Tibial nerve (tissue), 4 donors: ENCODE measurements around the gene TENM4. TPM values are rescaled to one million over a fixed set of nuclear protein-coding genes. Genes with fewer than 3 reads are reported as not detected.
"Not testable (repeated sequence)": the region's sequence is repeated elsewhere in the genome, so short reads cannot be mapped to it uniquely, and the experiment has no call there.

Experiments used
- DNase-seq, 2 donors: peaks; one replicate each; pipeline ENCODE4 v3.0.0-alpha.2; 2019; ENCODE audit warnings: low spot score in 2 of 2
- H3K27ac ChIP-seq, 4 donors: fragments of 200-600 bp; sonication (generic) in 3 of 4; one replicate each; pipeline ENCODE4 v1.5.1; 2017 to 2019; ENCODE audit warnings: mild to moderate bottlenecking in 1 of 4
- H3K27me3 ChIP-seq, 2 donors: fragments of 200-600 bp; sonication (generic) in 1 of 2; one replicate each; pipeline versions ENCODE4 v1.5.1 to v1.6.0; 2017 to 2019
- H3K36me3 ChIP-seq, 3 donors: fragments of 200-600 bp; sonication (generic); one replicate each; pipeline ENCODE4 v1.5.1; 2018 to 2019
- H3K4me1 ChIP-seq, 4 donors: fragments of 200-600 bp; sonication (generic) in 3 of 4; one replicate each; pipeline ENCODE4 v1.5.1; 2017 to 2019
- H3K4me3 ChIP-seq, 4 donors: fragments of 200-600 bp; sonication (generic) in 3 of 4; one replicate each; pipeline ENCODE4 v1.5.1; 2017 to 2019; ENCODE audit warnings: mild to moderate bottlenecking in 1 of 4, moderate library complexity in 1 of 4
- H3K9me3 ChIP-seq, 4 donors: fragments of 200-600 bp; sonication (generic) in 3 of 4; one replicate each; pipeline ENCODE4 v1.5.1; 2017 to 2019
- CTCF ChIP-seq, 5 experiments: fragments of 200-600 bp in 3 of 5; fragments of 450-650 bp in 2 of 5; sonication (generic) in 3 of 5; IDR thresholded peaks; one replicate each; pipeline ENCODE4 v1.5.1; 2016 to 2019; ENCODE audit warnings: antibody characterized with exemption in 5 of 5, mild to moderate bottlenecking in 3 of 5, moderate library complexity in 2 of 5
- EP300 ChIP-seq, 2 donors: sonication (generic); formaldehyde crosslinking; IDR thresholded peaks; one replicate each; pipeline ENCODE4 v1.6.1; 2017; ENCODE audit warnings: antibody characterized with exemption in 2 of 2, mild to moderate bottlenecking in 1 of 2
- POLR2A ChIP-seq, 2 donors: fragments of 450-650 bp; IDR thresholded peaks; one replicate each; pipeline ENCODE4 v1.6.1; 2017; ENCODE audit warnings: antibody characterized with exemption in 2 of 2, mild to moderate bottlenecking in 2 of 2, moderate library complexity in 2 of 2
- WGBS, 2 donors: methylation state at CpG; one replicate each; pipeline ENCODE4 v1.1.5; 2018; 5-methylcytosine and 5-hydroxymethylcytosine counted together
- total RNA-seq, 4 donors: library from RNA; depleted of rRNA; stranded (reverse); fragments of >200 nt; gene quantifications; one replicate each; pipeline ENCODE4 v1.1.0, GENCODE V29; 2016

Gene TENM4
- total RNA-seq, 4 donors from 2014 or later: 15.3 to 36.3 (median 19.6) TPM

- DNase-seq: no peak
- H3K27me3 ChIP-seq: no peaks in the 10 kb centered on the region
- no peaks in the 10 kb centered on the region for H3K9me3 ChIP-seq
- no peak overlapping the region for H3K27ac ChIP-seq
- TF ChIP-seq POLR2A (IDR thresholded peaks at IDR 0.05): no peak
- no peak for TF ChIP-seq EP300 (IDR thresholded peaks at IDR 0.05)
- no peak for TF ChIP-seq CTCF (IDR thresholded peaks at IDR 0.05)
- H3K36me3 ChIP-seq: no peaks in the 10 kb centered on the region
- H3K4me1 ChIP-seq: no peaks in the 10 kb centered on the region
- H3K4me3 ChIP-seq: no peak overlapping the region
These were observed 797.2 kb downstream of the TENM4 start for GRCh38 chr11:78643676-78644056.

GRCh38 chr11:78642979-78643675 lies 797.7 kb downstream of the TENM4 start:
- H3K4me1 ChIP-seq: no peaks in the 10 kb centered on the region
- H3K27me3 ChIP-seq: no peaks in the 10 kb centered on the region
- no peaks in the 10 kb centered on the region for H3K9me3 ChIP-seq
- WGBS, 2 donors: 56 to 59% methylated on average over 5 of the region's 5 CpGs
- no peak for DNase-seq
- TF ChIP-seq CTCF (IDR thresholded peaks at IDR 0.05): no peak
- TF ChIP-seq POLR2A (IDR thresholded peaks at IDR 0.05): no peak
- TF ChIP-seq EP300 (IDR thresholded peaks at IDR 0.05): no peak
- H3K36me3 ChIP-seq: no peaks in the 10 kb centered on the region
- H3K4me3 ChIP-seq: no peak overlapping the region
- no peak overlapping the region for H3K27ac ChIP-seq

- no peak for DNase-seq
- TF ChIP-seq EP300 (IDR thresholded peaks at IDR 0.05) (no peak), CTCF (IDR thresholded peaks at IDR 0.05) (no peak), POLR2A (IDR thresholded peaks at IDR 0.05) (no peak)
- Histone ChIP-seq H3K36me3 (no peaks in the 10 kb centered on the region), H3K4me3 (no peak overlapping the region), H3K27ac (no peak overlapping the region), H3K4me1 (no peaks in the 10 kb centered on the region), H3K27me3 (no peaks in the 10 kb centered on the region), H3K9me3 (no peaks in the 10 kb centered on the region)
- WGBS, 2 donors: 31 to 44% methylated on average over 1 of the region's 1 CpG
These were observed 799.3 kb downstream of the TENM4 start for GRCh38 chr11:78641541-78641940.

GRCh38 chr11:78638704-78639380 lies 802.0 kb downstream of the TENM4 start:
- H3K4me3 ChIP-seq: no peak overlapping the region
- TF ChIP-seq CTCF (IDR thresholded peaks at IDR 0.05) (no peak), EP300 (IDR thresholded peaks at IDR 0.05) (no peak), POLR2A (IDR thresholded peaks at IDR 0.05) (no peak)
- H3K4me1 ChIP-seq: no peaks in the 10 kb centered on the region
- no peaks in the 10 kb centered on the region for H3K27me3 ChIP-seq
- DNase-seq: no peak
- WGBS, 2 donors: 92 to 94% methylated on average over 7 to 13 of the region's 26 CpGs
- H3K27ac ChIP-seq: no peak overlapping the region
- H3K9me3 ChIP-seq: peaks cover 0 to 11% (median 0%) of the 10 kb centered on the region in 4 donors
- H3K36me3 ChIP-seq: no peaks in the 10 kb centered on the region

GRCh38 chr11:78637527-78637926 lies 803.3 kb downstream of the TENM4 start:
- DNase-seq, H3K27ac ChIP-seq, H3K4me3 ChIP-seq, H3K4me1 ChIP-seq, H3K36me3 ChIP-seq, H3K27me3 ChIP-seq: not testable (repeated sequence)
- 84 to 90% methylated on average over 5 of the region's 5 CpGs for WGBS, 2 donors
- peaks cover 0 to 18% (median 0%) of the 10 kb centered on the region in 4 donors for H3K9me3 ChIP-seq
